Measurements from ENCODE around the gene ACTL7A. TPM values are rescaled to one million over a fixed set of nuclear protein-coding genes. Genes with fewer than 3 reads are reported as not detected.

ACTL7A gene
- total and polyA plus RNA-seq, 9 of the 15 experiments (the other 6 are each of a cell fraction or from before 2014, with no cell fraction given), result not detected

DNA sequence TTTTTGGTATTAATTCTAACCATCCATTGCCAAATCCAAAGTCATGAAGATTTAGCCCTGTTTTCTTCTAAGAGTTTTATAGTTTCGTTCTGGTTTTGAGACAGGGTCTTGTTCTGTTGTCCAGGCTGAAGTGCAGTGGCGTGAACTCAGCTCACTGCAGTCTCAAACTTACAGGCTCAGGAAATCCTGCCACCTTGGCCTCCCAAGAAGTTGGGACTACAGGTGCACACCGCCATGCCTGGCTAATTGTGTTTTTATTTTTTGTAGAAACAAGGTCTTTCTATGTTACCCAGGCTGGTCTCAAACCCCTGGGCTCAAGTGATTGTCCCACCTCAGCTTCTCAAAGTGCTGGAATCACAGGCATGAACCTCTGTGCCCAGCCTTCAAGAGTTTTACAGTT lies 21.0 kb downstream of the ACTL7A start (continued):
- TF ChIP-seq, protein P1, sequence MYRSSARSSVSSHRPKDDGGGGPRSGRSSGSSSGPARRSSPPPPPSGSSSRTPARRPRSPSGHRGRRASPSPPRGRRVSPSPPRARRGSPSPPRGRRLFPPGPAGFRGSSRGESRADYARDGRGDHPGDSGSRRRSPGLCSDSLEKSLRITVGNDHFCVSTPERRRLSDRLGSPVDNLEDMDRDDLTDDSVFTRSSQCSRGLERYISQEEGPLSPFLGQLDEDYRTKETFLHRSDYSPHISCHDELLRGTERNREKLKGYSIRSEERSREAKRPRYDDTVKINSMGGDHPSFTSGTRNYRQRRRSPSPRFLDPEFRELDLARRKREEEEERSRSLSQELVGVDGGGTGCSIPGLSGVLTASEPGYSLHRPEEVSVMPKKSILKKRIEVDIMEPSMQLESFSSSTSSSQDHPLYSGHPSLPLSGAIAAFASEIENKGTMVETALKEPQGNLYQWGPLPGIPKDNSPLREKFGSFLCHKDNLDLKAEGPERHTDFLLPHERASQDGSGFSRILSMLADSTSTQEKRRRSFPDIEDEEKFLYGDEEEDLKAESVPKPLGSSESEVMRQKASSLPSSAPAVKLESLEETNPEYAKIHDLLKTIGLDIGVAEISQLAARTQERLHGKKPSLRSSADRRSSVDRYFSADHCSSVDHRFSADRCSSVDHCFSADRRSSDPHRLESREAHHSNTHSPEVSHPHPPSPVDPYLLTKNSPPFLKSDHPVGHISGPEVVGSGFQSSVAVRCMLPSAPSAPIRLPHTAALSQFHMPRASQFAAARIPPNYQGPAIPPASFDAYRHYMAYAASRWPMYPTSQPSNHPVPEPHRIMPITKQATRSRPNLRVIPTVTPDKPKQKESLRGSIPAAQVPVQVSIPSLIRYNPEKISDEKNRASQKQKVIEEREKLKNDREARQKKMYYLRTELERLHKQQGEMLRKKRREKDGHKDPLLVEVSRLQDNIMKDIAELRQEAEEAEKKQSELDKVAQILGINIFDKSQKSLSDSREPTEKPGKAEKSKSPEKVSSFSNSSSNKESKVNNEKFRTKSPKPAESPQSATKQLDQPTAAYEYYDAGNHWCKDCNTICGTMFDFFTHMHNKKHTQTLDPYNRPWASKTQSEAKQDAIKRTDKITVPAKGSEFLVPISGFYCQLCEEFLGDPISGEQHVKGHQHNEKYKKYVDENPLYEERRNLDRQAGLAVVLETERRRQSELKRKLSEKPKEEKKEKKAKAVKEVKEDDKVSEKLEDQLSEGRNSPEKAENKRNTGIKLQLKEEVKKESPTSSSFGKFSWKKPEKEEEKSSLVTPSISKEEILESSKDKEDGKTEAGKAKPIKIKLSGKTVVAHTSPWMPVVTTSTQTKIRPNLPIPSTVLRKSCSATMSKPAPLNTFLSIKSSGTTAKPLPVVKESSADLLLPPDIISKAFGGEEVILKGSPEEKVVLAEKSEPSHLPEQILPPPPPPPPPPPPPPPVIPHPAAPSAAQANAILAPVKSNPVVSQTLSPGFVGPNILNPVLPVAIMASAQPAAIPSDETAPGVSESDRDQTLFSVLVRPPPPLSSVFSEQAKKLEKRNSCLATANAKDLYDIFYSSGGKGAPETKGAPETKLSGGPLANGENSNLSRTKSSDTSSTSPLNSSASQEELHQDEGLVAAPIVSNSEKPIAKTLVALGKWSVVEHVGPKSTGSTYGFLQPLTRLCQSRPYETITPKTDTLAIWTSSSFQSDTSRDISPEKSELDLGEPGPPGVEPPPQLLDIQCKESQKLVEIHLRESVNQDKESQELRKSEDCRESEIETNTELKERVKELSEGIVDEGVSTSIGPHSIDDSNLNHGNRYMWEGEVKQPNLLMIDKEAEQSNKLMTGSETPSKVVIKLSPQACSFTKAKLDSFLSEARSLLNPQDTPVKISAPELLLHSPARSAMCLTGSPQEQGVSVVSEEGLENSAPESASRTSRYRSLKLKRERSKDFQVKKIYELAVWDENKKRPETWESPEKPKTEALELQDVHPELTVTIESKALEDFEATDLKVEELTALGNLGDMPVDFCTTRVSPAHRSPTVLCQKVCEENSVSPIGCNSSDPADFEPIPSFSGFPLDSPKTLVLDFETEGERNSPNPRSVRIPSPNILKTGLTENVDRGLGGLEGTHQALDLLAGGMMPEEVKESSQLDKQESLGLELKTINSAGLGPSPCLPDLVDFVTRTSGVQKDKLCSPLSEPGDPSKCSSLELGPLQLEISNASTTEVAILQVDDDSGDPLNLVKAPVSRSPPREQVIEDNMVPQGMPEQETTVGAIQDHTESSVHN (IDR thresholded peaks at IDR 0.05; ENCODE audit: borderline replicate concordance in 1 of 2, low read depth in 1 of 2), result no peak
- TF ChIP-seq NONO (IDR thresholded peaks at IDR 0.05; ENCODE audit: low read depth in 2 of 2, low read length in 1 of 2) (no peak), DDX20 (tag; IDR thresholded peaks at IDR 0.05; ENCODE audit: low read depth) (no peak), HOXB6 (CRISPR knock-in tag; IDR thresholded peaks at IDR 0.05; ENCODE audit: borderline replicate concordance) (no peak), HDAC2 (IDR thresholded peaks at IDR 0.05) (no peak), CBX2 (IDR thresholded peaks at IDR 0.05; ENCODE audit: insufficient read depth, low read length, poor library complexity, severe bottlenecking) (no peak), TARDBP (IDR thresholded peaks at IDR 0.05) (no peak), TRIM28 (IDR thresholded peaks at IDR 0.05) (no peak)
- TF ChIP-seq, protein P2, sequence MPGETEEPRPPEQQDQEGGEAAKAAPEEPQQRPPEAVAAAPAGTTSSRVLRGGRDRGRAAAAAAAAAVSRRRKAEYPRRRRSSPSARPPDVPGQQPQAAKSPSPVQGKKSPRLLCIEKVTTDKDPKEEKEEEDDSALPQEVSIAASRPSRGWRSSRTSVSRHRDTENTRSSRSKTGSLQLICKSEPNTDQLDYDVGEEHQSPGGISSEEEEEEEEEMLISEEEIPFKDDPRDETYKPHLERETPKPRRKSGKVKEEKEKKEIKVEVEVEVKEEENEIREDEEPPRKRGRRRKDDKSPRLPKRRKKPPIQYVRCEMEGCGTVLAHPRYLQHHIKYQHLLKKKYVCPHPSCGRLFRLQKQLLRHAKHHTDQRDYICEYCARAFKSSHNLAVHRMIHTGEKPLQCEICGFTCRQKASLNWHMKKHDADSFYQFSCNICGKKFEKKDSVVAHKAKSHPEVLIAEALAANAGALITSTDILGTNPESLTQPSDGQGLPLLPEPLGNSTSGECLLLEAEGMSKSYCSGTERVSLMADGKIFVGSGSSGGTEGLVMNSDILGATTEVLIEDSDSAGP (CRISPR knock-in tag; IDR thresholded peaks at IDR 0.05), result no peak

Measured in K562 (cell line).